HepG2 (cell line): ENCODE results near the gene U2AF1L4. TPM values are rescaled to one million over a fixed set of nuclear protein-coding genes. Genes with fewer than 3 reads are reported as not detected.

Experiments used
- ATAD3A ChIP-seq: sonication (generic); formaldehyde crosslinking; IDR thresholded peaks from 2 replicates; pipeline ENCODE4 v1.4.0; 2020; ENCODE audit warnings: missing genetic modification reagents
- FOSL2 ChIP-seq: sonication (generic); formaldehyde crosslinking; IDR thresholded peaks from 2 replicates; pipeline ENCODE4 v1.4.0; 2020; ENCODE audit warnings: missing genetic modification reagents
- KDM5A ChIP-seq: fragments of 200-600 bp; sonication (generic); IDR thresholded peaks from 2 replicates; pipeline ENCODE4 v1.7.0; 2018; ENCODE audit warnings: antibody characterized with exemption, mild to moderate bottlenecking, low read length, borderline replicate concordance
- MBD4 ChIP-seq: IDR thresholded peaks from 2 replicates; pipeline ENCODE4 v1.6.1; 2012; ENCODE audit warnings: low read length, inconsistent platforms, borderline replicate concordance
- MEIS2 ChIP-seq: sonication (generic); formaldehyde crosslinking; IDR thresholded peaks from 2 replicates; pipeline ENCODE4 v1.9.0; 2021; ENCODE audit warnings: mild to moderate bottlenecking, missing genetic modification reagents
- MYNN ChIP-seq: sonication (generic); formaldehyde crosslinking; IDR thresholded peaks from 2 replicates; pipeline ENCODE4 v1.4.0; 2020; ENCODE audit warnings: mild to moderate bottlenecking, low read depth, missing genetic modification reagents
- NAIF1 ChIP-seq: sonication (generic); formaldehyde crosslinking; IDR thresholded peaks from 2 replicates; pipeline ENCODE4 v1.5.0; 2020; ENCODE audit warnings: mild to moderate bottlenecking, missing genetic modification reagents, borderline replicate concordance
- SIN3B ChIP-seq: fragments of 150-350 bp; IDR thresholded peaks from 2 replicates; pipeline ENCODE4 v1.6.1; 2014; ENCODE audit warnings: low read length
- THAP7 ChIP-seq: sonication (generic); formaldehyde crosslinking; IDR thresholded peaks from 2 replicates; pipeline ENCODE4 v1.8.1; 2023; ENCODE audit warnings: mild to moderate bottlenecking, missing genetic modification reagents
- ZBTB2 ChIP-seq: sonication (generic); formaldehyde crosslinking; IDR thresholded peaks from 2 replicates; pipeline ENCODE4 v1.8.0; 2022; ENCODE audit warnings: low read depth, missing genetic modification reagents
- ZMYM3 ChIP-seq: sonication (generic); formaldehyde crosslinking; IDR thresholded peaks from 2 replicates; pipeline ENCODE4 v1.5.1; 2020; ENCODE audit warnings: mild to moderate bottlenecking, missing genetic modification reagents
- ZNF24 ChIP-seq: fragments of 450-650 bp; IDR thresholded peaks from 2 replicates; pipeline ENCODE4 v1.6.1; 2017; ENCODE audit warnings: antibody characterized with exemption, mild to moderate bottlenecking
- ZNF274 ChIP-seq: sonication (generic); formaldehyde crosslinking; IDR thresholded peaks from 2 replicates; pipeline ENCODE4 v1.5.1; 2020; ENCODE audit warnings: mild to moderate bottlenecking, missing genetic modification reagents
- ZNF468 ChIP-seq: sonication (generic); formaldehyde crosslinking; IDR thresholded peaks from 2 replicates; pipeline ENCODE4 v1.8.0; 2022; ENCODE audit warnings: mild to moderate bottlenecking, moderate library complexity, missing genetic modification reagents
- ZNF644 ChIP-seq: IDR thresholded peaks from 2 replicates; pipeline ENCODE4 v1.6.1; 2016; ENCODE audit warnings: low read depth
- ZNF646 ChIP-seq: sonication (generic); formaldehyde crosslinking; IDR thresholded peaks from 2 replicates; pipeline ENCODE4 v1.9.0; 2021; ENCODE audit warnings: mild to moderate bottlenecking, missing genetic modification reagents
- ZNF660 ChIP-seq: sonication (generic); formaldehyde crosslinking; IDR thresholded peaks from 2 replicates; pipeline ENCODE4 v1.5.1; 2020; ENCODE audit warnings: mild to moderate bottlenecking, low read depth, missing genetic modification reagents, borderline replicate concordance
- ZNF746 ChIP-seq: sonication (generic); formaldehyde crosslinking; IDR thresholded peaks from 2 replicates; pipeline ENCODE4 v1.8.0; 2022; ENCODE audit warnings: mild to moderate bottlenecking, missing genetic modification reagents
- ZSCAN21 ChIP-seq: sonication (generic); formaldehyde crosslinking; IDR thresholded peaks from 2 replicates; pipeline ENCODE4 v1.8.0; 2022; ENCODE audit warnings: mild to moderate bottlenecking, missing genetic modification reagents, moderate library complexity, borderline replicate concordance
- ZSCAN9 ChIP-seq: IDR thresholded peaks from 2 replicates; pipeline ENCODE4 v1.6.1; 2016; ENCODE audit warnings: borderline replicate concordance
- polyA plus RNA-seq, 8 experiments: library from polyadenylated mRNA; depleted of rRNA in 3 of 8; stranded (reverse) in 7 of 8; unstranded in 1 of 8; fragments of >200 nt; fragmentation: Illumina TruSeq in 4 of 8; extraction: Trizol in 4 of 8; gene quantifications; 2 replicates each; pipeline versions ENCODE4 v1.2.1 to v1.2.3, GENCODE V29; 2011 to 2016; ENCODE audit warnings: low read depth in 4 of 8, missing spikeins in 1 of 8, mixed read lengths in 1 of 8; ENCODE audit not compliant: insufficient read depth in 1 of 8
- total RNA-seq, 5 experiments: library from RNA; depleted of rRNA; stranded (reverse); fragments of >200 nt; fragmentation: Illumina TruSeq; extraction: Trizol; gene quantifications; 2 replicates each; pipeline ENCODE4 v1.2.3, GENCODE V29; 2016; ENCODE audit warnings: low read depth in 1 of 5

The U2AF1L4 gene
- total and polyA plus RNA-seq, 2 of the 13 experiments (the other 11 are each of a cell fraction or from before 2014, with no cell fraction given) = 7.9 to 15.4 TPM

- TF ChIP-seq ZNF746 (CRISPR knock-in tag) (0 out of 2 replicates have a peak, but pooled peaks have one; percentile 52), ZMYM3 (CRISPR knock-in tag) (0 out of 2 replicates have a peak, but pooled peaks have one; percentile 12), MBD4 (no peak), ZNF468 (CRISPR knock-in tag) (no peak), MEIS2 (CRISPR knock-in tag) (no peak), FOSL2 (CRISPR knock-in tag) (peak; percentile 36), ZNF660 (CRISPR knock-in tag) (no peak), ZNF24 (no peak), MYNN (CRISPR knock-in tag) (no peak), KDM5A (peak; percentile 57; the same call in 1 of the 2 replicates), ATAD3A (CRISPR knock-in tag) (no peak), ZNF644 (CRISPR knock-in tag) (no peak), ZSCAN21 (CRISPR knock-in tag) (no peak; the same call in 1 of the 2 replicates), THAP7 (CRISPR knock-in tag) (peak; percentile 82; the same call in 1 of the 2 replicates), ZSCAN9 (peak; percentile 50; the same call in 1 of the 2 replicates), ZNF274 (no peak), NAIF1 (0 out of 2 replicates have a peak, but pooled peaks have one; percentile 63), ZBTB2 (CRISPR knock-in tag) (0 out of 2 replicates have a peak, but pooled peaks have one; percentile 38), ZNF646 (CRISPR knock-in tag) (no peak), SIN3B (0 out of 2 replicates have a peak, but pooled peaks have one; percentile 63)
Observed at GRCh38 chr19:35740423-35741202, 4.6 kb downstream of the U2AF1L4 start (continued).
